ENCODE measurements around the gene ACIN1.
"Not testable (repeated sequence)": the region's sequence is repeated elsewhere in the genome, so short reads cannot be mapped to it uniquely, and the experiment has no call there.

ACIN1 gene

GRCh38 chr14:23017091-23017490 is 77.8 kb downstream of the ACIN1 start:
- no peak for DNase-seq

- no peak for DNase-seq
Measured at GRCh38 chr14:23015618-23016017, 79.3 kb downstream of the ACIN1 start.

GRCh38 chr14:23013749-23014054 is 81.2 kb downstream of the ACIN1 start:
- DNase-seq = not testable (repeated sequence)

GRCh38 chr14:23013054-23013748 is 81.7 kb downstream of the ACIN1 start:
- DNase-seq = no peak

GRCh38 chr14:23009939-23010726 is 84.8 kb downstream of the ACIN1 start, which contains the start of gene C14orf93:
C14orf93 (minus strand) TSS chr14:23010143; CDS start chr14:22999023, 11,120 bp downstream.
- DNase-seq = peak in 50 of 56 donors; percentile 5 to 77 (median 37)

GRCh38 chr14:23009483-23009938 is 85.4 kb downstream of the ACIN1 start:
- DNase-seq = no peak

- DNase-seq = no peak
Measured at GRCh38 chr14:23008831-23009230, 86.1 kb downstream of the ACIN1 start.
